Measurements from ENCODE around the gene RAB27A.

RAB27A gene

DNA sequence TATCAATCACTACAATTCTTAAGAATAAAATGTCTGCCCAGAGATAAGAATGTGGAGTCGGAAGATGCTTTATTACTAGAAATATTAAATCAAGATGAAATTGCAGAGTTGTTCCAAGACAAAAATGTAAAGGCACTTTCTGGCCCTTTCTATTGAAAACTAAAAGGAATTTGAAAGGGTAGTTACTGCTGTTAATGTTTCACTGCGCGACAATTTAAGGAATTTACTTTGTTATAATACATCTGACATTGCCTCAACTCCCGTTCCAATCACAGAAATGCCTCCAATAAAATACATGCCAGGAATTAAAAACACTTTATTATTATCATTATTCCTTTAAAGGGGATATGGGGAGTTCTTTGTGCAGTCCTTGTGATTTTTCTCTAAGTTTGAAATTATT lies 119.3 kb downstream of the RAB27A start:
- no peaks in the 10 kb centered on the region for H3K79me2 ChIP-seq (ENCODE audit: insufficient read depth, low read length)
- H3K9me2 ChIP-seq (ENCODE audit: low read depth, low read length), result no peaks in the 10 kb centered on the region
- TF ChIP-seq EZH2 (IDR thresholded peaks at IDR 0.05; ENCODE audit: borderline replicate concordance, low read length) (no peak), CTCF (IDR thresholded peaks at IDR 0.05; ENCODE audit: low read length) (no peak)
- H3K36me3 ChIP-seq (ENCODE audit: insufficient read depth, low read length), result no peaks in the 10 kb centered on the region
- H3K27ac ChIP-seq (ENCODE audit: low read depth, low read length, poor library complexity, severe bottlenecking), result no peak overlapping the region
- H3K4me2 ChIP-seq (ENCODE audit: low read length), result no peak overlapping the region
- no peaks in the 10 kb centered on the region for H3F3A ChIP-seq (ENCODE audit: insufficient read depth, low read length)
- no peak overlapping the region for H2AFZ ChIP-seq (ENCODE audit: low read length)
- no peaks in the 10 kb centered on the region for H3K27me3 ChIP-seq (ENCODE audit: insufficient read depth, low read length)
- H3K9ac ChIP-seq (ENCODE audit: low read length), result no peak overlapping the region
- no peaks in the 10 kb centered on the region for H4K20me1 ChIP-seq (ENCODE audit: insufficient read depth, low read length)
- no peaks in the 10 kb centered on the region for H3K4me1 ChIP-seq (ENCODE audit: insufficient read depth, low read length, severe bottlenecking)
- H3K4me3 ChIP-seq (ENCODE audit: low read depth, low read length, poor library complexity, severe bottlenecking), result no peak overlapping the region
- no peaks in the 10 kb centered on the region for H3K9me3 ChIP-seq (ENCODE audit: low read length)

DNA sequence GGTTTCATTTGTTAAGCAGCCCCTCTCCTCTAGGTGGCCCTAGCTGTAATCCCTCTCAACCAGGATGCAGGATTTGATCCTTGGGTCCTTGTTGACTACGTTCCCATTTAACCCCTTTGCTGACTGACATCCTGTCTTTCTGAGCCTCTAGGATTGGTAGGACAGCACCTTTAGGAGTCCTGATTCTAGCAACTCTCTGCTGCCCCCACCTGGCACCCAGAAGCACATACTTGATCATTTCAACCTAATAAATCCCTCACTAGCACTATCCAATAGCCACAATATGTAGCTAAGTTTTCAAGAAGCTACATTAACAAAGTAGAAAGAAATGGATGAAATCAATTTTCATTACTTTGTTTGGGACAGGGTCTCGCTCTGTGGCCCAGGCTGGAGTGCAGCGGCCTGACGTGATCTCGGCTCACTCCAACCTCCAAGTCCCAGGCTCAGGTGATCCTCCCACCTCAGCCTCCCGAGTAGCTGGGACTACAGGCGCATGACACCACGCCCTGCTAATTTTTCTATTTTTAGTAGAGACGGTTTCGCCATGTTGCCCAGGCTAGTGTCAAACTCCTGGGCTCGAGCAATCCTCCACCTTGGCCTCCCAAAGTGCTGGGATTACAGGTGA lies 121.2 kb downstream of the RAB27A start:
- H2AFZ ChIP-seq (ENCODE audit: low read length), result no peak overlapping the region
- H3K27me3 ChIP-seq (ENCODE audit: insufficient read depth, low read length), result no peaks in the 10 kb centered on the region
- H3K9me3 ChIP-seq (ENCODE audit: low read length), result no peaks in the 10 kb centered on the region
- H3F3A ChIP-seq (ENCODE audit: insufficient read depth, low read length), result no peaks in the 10 kb centered on the region
- H3K79me2 ChIP-seq (ENCODE audit: insufficient read depth, low read length), result no peaks in the 10 kb centered on the region
- no peak overlapping the region for H3K4me2 ChIP-seq (ENCODE audit: low read length)
- no peaks in the 10 kb centered on the region for H4K20me1 ChIP-seq (ENCODE audit: insufficient read depth, low read length)
- TF ChIP-seq EZH2 (IDR thresholded peaks at IDR 0.05; ENCODE audit: borderline replicate concordance, low read length) (no peak), CTCF (IDR thresholded peaks at IDR 0.05; ENCODE audit: low read length) (peak; percentile 95)
- H3K27ac ChIP-seq (ENCODE audit: low read depth, low read length, poor library complexity, severe bottlenecking), result no peak overlapping the region
- H3K36me3 ChIP-seq (ENCODE audit: insufficient read depth, low read length), result no peaks in the 10 kb centered on the region
- no peak overlapping the region for H3K9ac ChIP-seq (ENCODE audit: low read length)
- no peaks in the 10 kb centered on the region for H3K9me2 ChIP-seq (ENCODE audit: low read depth, low read length)
- H3K4me3 ChIP-seq (ENCODE audit: low read depth, low read length, poor library complexity, severe bottlenecking), result no peak overlapping the region
- no peaks in the 10 kb centered on the region for H3K4me1 ChIP-seq (ENCODE audit: insufficient read depth, low read length, severe bottlenecking)

GRCh38 chr15:55164284-55164683 lies 125.3 kb downstream of the RAB27A start:
- Histone ChIP-seq H3K4me3 (ENCODE audit: low read depth, low read length, poor library complexity, severe bottlenecking) (no peak overlapping the region), H3K9ac (ENCODE audit: low read length) (no peak overlapping the region), H3K9me3 (ENCODE audit: low read length) (no peaks in the 10 kb centered on the region), H3K4me2 (ENCODE audit: low read length) (no peak overlapping the region), H3K4me1 (ENCODE audit: insufficient read depth, low read length, severe bottlenecking) (no peaks in the 10 kb centered on the region), H3K27ac (ENCODE audit: low read depth, low read length, poor library complexity, severe bottlenecking) (no peak overlapping the region), H3K36me3 (ENCODE audit: insufficient read depth, low read length) (no peaks in the 10 kb centered on the region), H2AFZ (ENCODE audit: low read length) (no peak overlapping the region), H4K20me1 (ENCODE audit: insufficient read depth, low read length) (no peaks in the 10 kb centered on the region), H3F3A (ENCODE audit: insufficient read depth, low read length) (no peaks in the 10 kb centered on the region), H3K79me2 (ENCODE audit: insufficient read depth, low read length) (no peaks in the 10 kb centered on the region), H3K27me3 (ENCODE audit: insufficient read depth, low read length) (no peaks in the 10 kb centered on the region), H3K9me2 (ENCODE audit: low read depth, low read length) (no peaks in the 10 kb centered on the region)
- TF ChIP-seq CTCF (IDR thresholded peaks at IDR 0.05; ENCODE audit: low read length) (no peak), EZH2 (IDR thresholded peaks at IDR 0.05; ENCODE audit: borderline replicate concordance, low read length) (no peak)
